Hepatocyte (in vitro differentiated cells): ENCODE data around the gene NDUFB10.

Experiments
- EZH2 ChIP-seq: fragments of 200-600 bp; sonication (generic); IDR thresholded peaks from 2 replicates; pipeline ENCODE4 v1.6.1; 2016; ENCODE audit warnings: antibody characterized with exemption, mild to moderate bottlenecking, borderline replicate concordance
- EZH2phosphoT487 ChIP-seq: fragments of 200-600 bp; sonication (generic); IDR thresholded peaks from one replicate; pipeline ENCODE4 v1.6.1; 2018; ENCODE audit warnings: antibody characterized with exemption, mild to moderate bottlenecking, low read depth, moderate library complexity; ENCODE audit not compliant: unreplicated experiment, severe bottlenecking
- TF ChIP-seq, protein P1 (sequence below): fragments of 200-600 bp; sonication (generic); IDR thresholded peaks from 2 replicates; pipeline ENCODE4 v1.5.1; 2016; ENCODE audit warnings: antibody characterized with exemption, mild to moderate bottlenecking; ENCODE audit not compliant: poor library complexity

- TF ChIP-seq, protein P1, sequence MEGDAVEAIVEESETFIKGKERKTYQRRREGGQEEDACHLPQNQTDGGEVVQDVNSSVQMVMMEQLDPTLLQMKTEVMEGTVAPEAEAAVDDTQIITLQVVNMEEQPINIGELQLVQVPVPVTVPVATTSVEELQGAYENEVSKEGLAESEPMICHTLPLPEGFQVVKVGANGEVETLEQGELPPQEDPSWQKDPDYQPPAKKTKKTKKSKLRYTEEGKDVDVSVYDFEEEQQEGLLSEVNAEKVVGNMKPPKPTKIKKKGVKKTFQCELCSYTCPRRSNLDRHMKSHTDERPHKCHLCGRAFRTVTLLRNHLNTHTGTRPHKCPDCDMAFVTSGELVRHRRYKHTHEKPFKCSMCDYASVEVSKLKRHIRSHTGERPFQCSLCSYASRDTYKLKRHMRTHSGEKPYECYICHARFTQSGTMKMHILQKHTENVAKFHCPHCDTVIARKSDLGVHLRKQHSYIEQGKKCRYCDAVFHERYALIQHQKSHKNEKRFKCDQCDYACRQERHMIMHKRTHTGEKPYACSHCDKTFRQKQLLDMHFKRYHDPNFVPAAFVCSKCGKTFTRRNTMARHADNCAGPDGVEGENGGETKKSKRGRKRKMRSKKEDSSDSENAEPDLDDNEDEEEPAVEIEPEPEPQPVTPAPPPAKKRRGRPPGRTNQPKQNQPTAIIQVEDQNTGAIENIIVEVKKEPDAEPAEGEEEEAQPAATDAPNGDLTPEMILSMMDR: peak; percentile 18
- TF ChIP-seq EZH2phosphoT487 (no peak), EZH2 (no peak)
Measured at GRCh38 chr16:1932050-1933028, 27.0 kb upstream of the NDUFB10 start.
